ENCODE measurements around the gene FBXW11. TPM values are rescaled to one million over a fixed set of nuclear protein-coding genes. Genes with fewer than 3 reads are reported as not detected.

FBXW11 gene
- total and polyA plus RNA-seq, 2 of the 8 experiments (the other 6 are each of a cell fraction or from before 2014, with no cell fraction given), result 45.0 to 75.6 TPM

GRCh38 chr5:171927345-171927941 is 79.0 kb downstream of the FBXW11 start:
- H2BK15ac ChIP-seq (ENCODE audit: low read length), result no peak overlapping the region
- H3K4me3 ChIP-seq (ENCODE audit: extremely low read depth in 1 of 4, insufficient read depth in 2 of 4, low read depth in 3 of 4, low read length in 4 of 4), result no peak overlapping the region
- no peak overlapping the region for H2AK5ac ChIP-seq (ENCODE audit: low read depth, low read length)
- TF ChIP-seq NRF1 (IDR thresholded peaks at IDR 0.05; ENCODE audit: low read depth, low read length) (no peak), CTCF (IDR thresholded peaks at IDR 0.05; ENCODE audit: control extremely low read depth in 1 of 3, insufficient read depth in 1 of 3, low read depth in 1 of 3, low read length in 3 of 3) (peak in 1 of 3 experiments; percentile 43; a peak in 2 of 4 replicates)
- H3K4ac ChIP-seq (replicated peaks; ENCODE audit: insufficient read length, low read depth, low read length), result no peak overlapping the region
- no peak overlapping the region for H4K91ac ChIP-seq (replicated peaks; ENCODE audit: insufficient read length, low read length)
- H4K5ac ChIP-seq (ENCODE audit: insufficient read length, low read depth, low read length), result no peak overlapping the region
- no peak overlapping the region for H3K4me2 ChIP-seq (ENCODE audit: insufficient read depth in 1 of 2, low read depth in 2 of 2, low read length in 2 of 2)
- no peak overlapping the region for H2AFZ ChIP-seq (ENCODE audit: low read length)
- no peak overlapping the region for H3K9ac ChIP-seq (replicated peaks in 1 of 4; ENCODE audit: extremely low read depth in 1 of 4, low read depth in 3 of 4, low read length in 3 of 4)
- DNase-seq (ENCODE audit: low read depth in 1 of 2, low spot score in 2 of 2) (no peak), FAIRE-seq (no peak)
- no peaks in the 10 kb centered on the region for H3K23me2 ChIP-seq (ENCODE audit: low read depth, low read length)
- no peak overlapping the region for H3K14ac ChIP-seq (ENCODE audit: insufficient read length)
- peaks cover 6 to 99% of the 10 kb centered on the region in 2 experiments for H3K79me2 ChIP-seq (ENCODE audit: control insufficient read depth in 1 of 2, insufficient read depth in 2 of 2, low read length in 2 of 2)
- peaks cover 14 to 15% of the 10 kb centered on the region in 2 experiments for H4K20me1 ChIP-seq (replicated peaks in 1 of 2; ENCODE audit: control insufficient read depth in 1 of 2, insufficient read depth in 2 of 2, low read length in 2 of 2)
- H2BK120ac ChIP-seq (replicated peaks; ENCODE audit: low read depth, low read length), result no peak overlapping the region
- 80% methylated on average over 3 of the region's 3 CpGs; no CpG with 5 or more reads in 1 of the 2 experiments for WGBS, 2 experiments (ENCODE audit: extremely low coverage in 1 of 2, insufficient coverage in 1 of 2, insufficient read length in 1 of 2, insufficient replicate concordance in 2 of 2, low coverage in 1 of 2, low lambda C conversion rate in 2 of 2, missing lambda C conversion rate in 1 of 2)
- no peak overlapping the region for H3K56ac ChIP-seq (replicated peaks; ENCODE audit: insufficient read length, low read depth, low read length)
- H3K23ac ChIP-seq (ENCODE audit: insufficient read length), result no peak overlapping the region
- H2BK12ac ChIP-seq (ENCODE audit: low read depth, low read length), result no peak overlapping the region
- H3K9me3 ChIP-seq (ENCODE audit: insufficient read depth in 2 of 2, low read depth in 1 of 2, low read length in 1 of 2), result no peaks in the 10 kb centered on the region
- H3K79me1 ChIP-seq (ENCODE audit: low read depth, low read length), result peaks cover 5% of the 10 kb centered on the region
- H2BK5ac ChIP-seq (ENCODE audit: low read depth, low read length), result no peak overlapping the region
- H3K18ac ChIP-seq (ENCODE audit: extremely low read depth, low read length), result no peak overlapping the region
- ChIA-PET POLR2A (ENCODE audit: partially characterized antibody) (interaction anchor here (0.6 kb wide), 1 partner anchor 19 kb away, joined by 3 read pairs; no protein-coding TSS in a partner anchor), CTCF (ENCODE audit: partially characterized antibody) (interaction anchor here (1.2 kb wide), 1 partner anchor 8 kb away, joined by 4 read pairs; no protein-coding TSS in a partner anchor)
- peaks cover 3 to 12% (median 9%) of the 10 kb centered on the region in 4 experiments; a peak in 6 of 7 replicates for H3K4me1 ChIP-seq (replicated peaks in 1 of 4; ENCODE audit: control insufficient read depth in 3 of 4, insufficient read depth in 4 of 4, low read length in 3 of 4)
- no peak overlapping the region for H3K27ac ChIP-seq (ENCODE audit: low read depth, low read length)
- no peak overlapping the region for H2BK20ac ChIP-seq (ENCODE audit: low read length)
- H3K36me3 ChIP-seq (ENCODE audit: control insufficient read depth in 2 of 4, insufficient read depth in 4 of 4, low read length in 3 of 4), result no peaks in the 10 kb centered on the region; a peak in 1 of 8 replicates
- H4K8ac ChIP-seq (ENCODE audit: extremely low read depth, insufficient read depth, low read length), result no peak overlapping the region
- H3K27me3 ChIP-seq (replicated peaks in 1 of 4; ENCODE audit: control insufficient read depth in 3 of 4, extremely low read depth in 1 of 4, insufficient read depth in 3 of 4, low read length in 3 of 4), result no peaks in the 10 kb centered on the region

Measured in H1 (cell line).